ENCODE results near the gene GRIPAP1.

DNA sequence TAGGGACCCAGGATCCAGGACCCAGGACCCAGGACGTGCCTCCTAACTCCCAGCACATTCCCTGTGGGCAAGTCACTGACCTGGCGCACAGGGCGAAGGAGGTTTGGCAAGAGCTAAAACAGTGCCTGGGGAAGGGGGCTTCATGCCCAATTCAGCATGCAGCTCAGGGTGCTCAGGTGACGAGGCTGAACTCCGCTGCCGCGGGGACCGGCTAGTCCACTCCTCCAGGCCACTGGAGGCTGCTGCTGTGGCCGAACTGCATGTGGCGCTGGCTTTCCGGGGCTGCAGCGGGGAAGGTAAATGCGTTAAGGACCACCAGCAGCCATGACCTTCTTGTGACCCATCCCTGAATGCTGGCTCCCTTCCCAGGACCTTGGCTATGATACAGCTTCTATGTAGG, 78.3 kb downstream of the GRIPAP1 start:
- TF ChIP-seq, protein P1, sequence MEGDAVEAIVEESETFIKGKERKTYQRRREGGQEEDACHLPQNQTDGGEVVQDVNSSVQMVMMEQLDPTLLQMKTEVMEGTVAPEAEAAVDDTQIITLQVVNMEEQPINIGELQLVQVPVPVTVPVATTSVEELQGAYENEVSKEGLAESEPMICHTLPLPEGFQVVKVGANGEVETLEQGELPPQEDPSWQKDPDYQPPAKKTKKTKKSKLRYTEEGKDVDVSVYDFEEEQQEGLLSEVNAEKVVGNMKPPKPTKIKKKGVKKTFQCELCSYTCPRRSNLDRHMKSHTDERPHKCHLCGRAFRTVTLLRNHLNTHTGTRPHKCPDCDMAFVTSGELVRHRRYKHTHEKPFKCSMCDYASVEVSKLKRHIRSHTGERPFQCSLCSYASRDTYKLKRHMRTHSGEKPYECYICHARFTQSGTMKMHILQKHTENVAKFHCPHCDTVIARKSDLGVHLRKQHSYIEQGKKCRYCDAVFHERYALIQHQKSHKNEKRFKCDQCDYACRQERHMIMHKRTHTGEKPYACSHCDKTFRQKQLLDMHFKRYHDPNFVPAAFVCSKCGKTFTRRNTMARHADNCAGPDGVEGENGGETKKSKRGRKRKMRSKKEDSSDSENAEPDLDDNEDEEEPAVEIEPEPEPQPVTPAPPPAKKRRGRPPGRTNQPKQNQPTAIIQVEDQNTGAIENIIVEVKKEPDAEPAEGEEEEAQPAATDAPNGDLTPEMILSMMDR (IDR thresholded peaks at IDR 0.05) = no peak
- TF ChIP-seq SIN3A (IDR thresholded peaks at IDR 0.05; ENCODE audit: borderline replicate concordance, insufficient read depth, low read depth, low read length) = no peak
